ENCODE results near the gene STK31. TPM values are rescaled to one million over a fixed set of nuclear protein-coding genes. Genes with fewer than 3 reads are reported as not detected.
"Not testable (repeated sequence)": the region's sequence is repeated elsewhere in the genome, so short reads cannot be mapped to it uniquely, and the experiment has no call there.

Gene STK31
- total RNA-seq, 1 experiment from 2014 or later, result 3.1 TPM

GRCh38 chr7:23791721-23792120 is 81.7 kb downstream of the STK31 start:
- no peak for DNase-seq (ENCODE audit: extremely low read depth, low read depth)

- DNase-seq (ENCODE audit: extremely low read depth, low read depth), result no peak
Measured at GRCh38 chr7:23802720-23803397, 92.8 kb downstream of the STK31 start.

- DNase-seq (ENCODE audit: extremely low read depth, low read depth), result no peak
Measured at GRCh38 chr7:23804707-23805106, 94.7 kb downstream of the STK31 start.

DNA sequence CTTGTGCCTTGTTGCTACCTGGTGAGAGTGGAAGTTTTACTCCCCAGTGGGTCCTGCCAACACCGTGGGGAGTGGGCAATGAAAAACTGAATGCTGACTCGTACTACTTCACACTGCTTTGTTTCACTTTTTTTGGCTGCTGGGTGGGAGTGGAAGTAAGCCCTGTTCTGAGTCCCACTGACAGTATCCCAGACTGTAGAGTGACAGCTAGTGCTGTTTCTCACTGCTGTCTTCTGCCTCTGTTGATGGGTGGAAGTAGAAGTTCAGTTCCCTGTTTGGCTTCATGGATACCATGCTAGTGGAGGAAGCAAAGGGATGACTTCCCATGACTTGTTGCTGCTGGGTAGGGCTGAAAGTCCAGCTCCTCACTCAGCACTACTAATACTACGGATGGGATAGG is 98.4 kb downstream of the STK31 start:
- no peak for DNase-seq (ENCODE audit: extremely low read depth, low read depth)

GRCh38 chr7:23810099-23810498 is 100.1 kb downstream of the STK31 start:
- no peak for DNase-seq (ENCODE audit: extremely low read depth, low read depth)

GRCh38 chr7:23811540-23811939 is 101.5 kb downstream of the STK31 start:
- DNase-seq (ENCODE audit: extremely low read depth, low read depth), result no peak

DNA sequence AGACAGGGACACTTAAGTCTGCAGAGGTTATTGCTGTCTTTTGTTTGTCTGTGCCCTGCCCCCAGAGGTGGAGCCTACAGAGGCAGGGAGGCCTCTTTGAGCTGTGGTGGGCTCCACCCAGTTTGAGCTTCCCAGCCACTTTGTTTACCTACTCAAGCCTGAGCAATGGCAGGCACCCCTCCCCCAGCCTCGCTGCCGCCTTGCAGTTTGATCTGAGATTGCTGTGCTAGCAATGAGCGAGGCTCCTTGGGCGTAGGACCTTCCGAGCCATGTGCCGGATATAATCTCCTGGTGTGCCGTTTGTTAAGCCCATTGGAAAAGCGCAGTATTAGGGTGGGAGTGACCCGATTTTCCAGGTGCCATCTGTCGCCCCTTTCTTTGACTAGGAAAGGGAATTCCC is 118.1 kb downstream of the STK31 start:
- DNase-seq (ENCODE audit: extremely low read depth, low read depth), result not testable (repeated sequence)

GRCh38 chr7:23832733-23833132 is 122.7 kb downstream of the STK31 start:
- DNase-seq (ENCODE audit: extremely low read depth, low read depth), result not testable (repeated sequence)

DNA sequence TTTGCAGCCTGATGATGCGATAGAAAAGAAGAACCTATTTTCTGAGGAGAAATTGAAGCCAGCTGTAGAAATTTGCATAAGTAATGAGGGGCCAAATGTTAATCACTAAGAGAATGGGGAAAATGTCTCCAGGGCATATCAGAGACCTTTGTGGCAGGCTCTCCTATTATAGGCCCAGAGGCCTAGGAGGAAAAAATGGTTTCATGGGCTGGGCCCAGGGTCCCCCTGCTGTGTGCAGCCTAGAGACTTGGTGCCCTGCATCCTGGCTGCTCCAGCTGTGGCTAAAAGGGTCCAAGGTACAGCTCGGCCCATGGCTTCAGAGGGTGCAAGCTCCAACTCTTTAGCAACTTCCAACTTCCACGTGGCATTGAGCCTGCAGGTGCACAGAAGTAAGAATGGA is 123.4 kb downstream of the STK31 start:
- no peak for DNase-seq (ENCODE audit: extremely low read depth, low read depth)

DNA sequence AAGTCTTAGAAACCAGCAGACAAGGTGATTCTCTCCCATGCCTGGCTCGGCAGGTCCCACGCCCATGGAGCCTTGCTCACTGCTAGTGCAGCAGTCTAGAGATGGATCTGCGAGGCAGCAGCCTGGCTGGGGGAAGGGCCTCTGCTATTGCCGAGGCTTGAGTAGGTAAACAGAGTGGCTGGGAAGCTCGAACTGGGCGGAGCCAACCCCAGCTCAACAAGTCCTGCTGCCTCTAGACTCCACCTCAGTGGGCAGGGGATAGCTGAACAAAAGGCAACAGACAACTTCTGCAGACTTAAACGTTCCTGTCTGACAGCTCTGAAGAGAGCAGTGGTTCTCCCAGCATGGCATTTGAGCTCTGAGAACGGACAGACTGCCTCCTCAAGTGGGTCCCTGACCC is 134.8 kb downstream of the STK31 start:
- DNase-seq (ENCODE audit: extremely low read depth, low read depth), result not testable (repeated sequence)

GRCh38 chr7:23852135-23852534 is 142.1 kb downstream of the STK31 start:
- no peak for DNase-seq (ENCODE audit: extremely low read depth, low read depth)

DNA sequence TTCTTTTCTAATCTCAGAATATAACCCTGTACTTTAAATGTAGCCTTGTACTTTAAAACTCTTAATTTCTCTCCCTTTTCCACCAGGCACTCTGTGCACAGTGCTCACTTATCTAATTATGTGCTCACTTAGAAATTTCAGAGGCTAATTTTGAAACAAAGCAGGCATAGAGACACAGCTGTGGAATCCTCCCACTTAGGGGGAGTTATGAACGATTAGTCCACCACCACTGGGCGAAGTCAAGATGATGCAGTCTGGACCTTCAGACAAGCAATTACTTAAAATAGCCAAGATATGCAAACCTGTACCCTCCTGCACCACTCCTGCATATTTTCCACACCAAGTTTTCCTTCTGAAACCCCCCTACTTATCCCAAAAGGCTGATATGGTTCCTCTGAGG is 143.0 kb downstream of the STK31 start:
- no peak for DNase-seq (ENCODE audit: extremely low read depth, low read depth)

- peak; percentile 9 for DNase-seq (ENCODE audit: extremely low read depth, low read depth)
Measured at GRCh38 chr7:23863209-23863787, 153.3 kb downstream of the STK31 start.

- DNase-seq (ENCODE audit: extremely low read depth, low read depth), result peak; percentile 2
Measured at GRCh38 chr7:23864973-23865372, 155.0 kb downstream of the STK31 start.

GRCh38 chr7:23873306-23873705 is 163.3 kb downstream of the STK31 start:
- DNase-seq (ENCODE audit: extremely low read depth, low read depth), result no peak

DNA sequence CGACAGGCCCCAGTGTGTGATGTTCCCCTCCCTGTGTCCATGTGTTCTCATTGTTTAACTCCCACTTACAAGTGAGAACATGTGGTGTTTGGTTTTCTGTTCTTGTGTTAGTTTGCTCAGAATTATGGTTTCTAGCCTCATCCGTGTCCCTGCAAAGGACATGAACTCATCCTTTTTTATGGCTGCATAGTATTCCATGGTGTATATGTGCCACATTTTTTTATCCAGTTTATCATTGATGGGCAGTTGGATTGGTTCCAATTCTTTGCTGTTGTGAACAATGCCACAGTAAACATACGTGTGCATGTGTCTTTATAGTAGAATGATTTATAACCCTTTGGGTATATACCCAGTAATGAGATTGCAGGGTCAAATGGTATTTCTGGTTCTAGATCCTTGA is 166.5 kb downstream of the STK31 start:
- not testable (repeated sequence) for DNase-seq (ENCODE audit: extremely low read depth, low read depth)

Other genes starting within 250 kb of the STK31 start
- 78.9 and 85.4 TPM in 2 replicates for gene IGF2BP3, start 239.7 kb upstream of the STK31 start, total RNA-seq (2014; rRNA removed; shearing (Covaris generic))
- 18.8 and 23.1 TPM in 2 replicates for gene TRA2A, start 178.2 kb upstream of the STK31 start, total RNA-seq (2014; rRNA removed; shearing (Covaris generic))
- gene CCDC126, start 112.8 kb upstream of the STK31 start, total RNA-seq (2014; rRNA removed; shearing (Covaris generic)), result 12.3 and 16.4 TPM in 2 replicates
- gene FAM221A, start 30.0 kb upstream of the STK31 start, total RNA-seq (2014; rRNA removed; shearing (Covaris generic)), result 1.4 and 3.3 TPM in 2 replicates

All from NCI-H460 (cell line).